ENCODE measurements around the gene RAB24.

RAB24 gene

DNA sequence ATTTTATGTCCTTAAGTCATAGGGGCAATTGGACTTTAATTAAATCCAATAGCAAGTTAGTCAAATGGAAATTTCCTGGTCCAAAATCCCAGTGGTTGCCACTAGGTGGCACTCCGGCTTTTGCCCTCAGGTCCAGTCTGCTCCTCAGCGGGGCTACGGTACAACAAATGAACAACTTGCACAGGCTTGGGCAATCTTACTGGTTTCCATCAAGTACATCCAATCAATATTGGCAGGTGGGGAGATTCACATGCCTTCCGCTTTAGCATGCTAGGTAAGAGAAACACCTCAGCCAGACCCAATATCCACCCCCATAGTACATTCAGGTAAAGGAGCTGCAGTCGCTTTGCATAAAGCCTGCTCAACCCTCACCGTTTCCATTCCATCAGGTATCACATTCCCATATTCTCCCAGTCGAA is 14.4 kb upstream of the RAB24 start:
- TF ChIP-seq FOXP2 (optimal IDR thresholded peaks at IDR 0.05; ENCODE audit: borderline replicate concordance, extremely low read depth, extremely low read length, insufficient read depth) (no peak), SIN3A (IDR thresholded peaks at IDR 0.05; ENCODE audit: borderline replicate concordance, insufficient read depth, low read length) (no peak), TAF1 (IDR thresholded peaks at IDR 0.05; ENCODE audit: borderline replicate concordance, insufficient read depth, low read length) (no peak), POLR2AphosphoS5 (IDR thresholded peaks at IDR 0.05; ENCODE audit: low read depth, low read length) (no peak), REST (IDR thresholded peaks at IDR 0.05; ENCODE audit: insufficient read depth in 1 of 2, low read depth in 2 of 2, low read length in 2 of 2) (no peak)

GRCh38 chr5:177316005-177316404 is 12.5 kb upstream of the RAB24 start:
- TF ChIP-seq POLR2AphosphoS5 (IDR thresholded peaks at IDR 0.05; ENCODE audit: low read depth, low read length) (no peak), REST (IDR thresholded peaks at IDR 0.05; ENCODE audit: insufficient read depth in 1 of 2, low read depth in 2 of 2, low read length in 2 of 2) (no peak), SIN3A (IDR thresholded peaks at IDR 0.05; ENCODE audit: borderline replicate concordance, insufficient read depth, low read length) (no peak), TAF1 (IDR thresholded peaks at IDR 0.05; ENCODE audit: borderline replicate concordance, insufficient read depth, low read length) (no peak), FOXP2 (optimal IDR thresholded peaks at IDR 0.05; ENCODE audit: borderline replicate concordance, extremely low read depth, extremely low read length, insufficient read depth) (no peak)

GRCh38 chr5:177315411-177315810 is 11.9 kb upstream of the RAB24 start:
- TF ChIP-seq POLR2AphosphoS5 (IDR thresholded peaks at IDR 0.05; ENCODE audit: low read depth, low read length) (no peak), TAF1 (IDR thresholded peaks at IDR 0.05; ENCODE audit: borderline replicate concordance, insufficient read depth, low read length) (no peak), REST (IDR thresholded peaks at IDR 0.05; ENCODE audit: insufficient read depth in 1 of 2, low read depth in 2 of 2, low read length in 2 of 2) (no peak), SIN3A (IDR thresholded peaks at IDR 0.05; ENCODE audit: borderline replicate concordance, insufficient read depth, low read length) (no peak), FOXP2 (optimal IDR thresholded peaks at IDR 0.05; ENCODE audit: borderline replicate concordance, extremely low read depth, extremely low read length, insufficient read depth) (no peak)

DNA sequence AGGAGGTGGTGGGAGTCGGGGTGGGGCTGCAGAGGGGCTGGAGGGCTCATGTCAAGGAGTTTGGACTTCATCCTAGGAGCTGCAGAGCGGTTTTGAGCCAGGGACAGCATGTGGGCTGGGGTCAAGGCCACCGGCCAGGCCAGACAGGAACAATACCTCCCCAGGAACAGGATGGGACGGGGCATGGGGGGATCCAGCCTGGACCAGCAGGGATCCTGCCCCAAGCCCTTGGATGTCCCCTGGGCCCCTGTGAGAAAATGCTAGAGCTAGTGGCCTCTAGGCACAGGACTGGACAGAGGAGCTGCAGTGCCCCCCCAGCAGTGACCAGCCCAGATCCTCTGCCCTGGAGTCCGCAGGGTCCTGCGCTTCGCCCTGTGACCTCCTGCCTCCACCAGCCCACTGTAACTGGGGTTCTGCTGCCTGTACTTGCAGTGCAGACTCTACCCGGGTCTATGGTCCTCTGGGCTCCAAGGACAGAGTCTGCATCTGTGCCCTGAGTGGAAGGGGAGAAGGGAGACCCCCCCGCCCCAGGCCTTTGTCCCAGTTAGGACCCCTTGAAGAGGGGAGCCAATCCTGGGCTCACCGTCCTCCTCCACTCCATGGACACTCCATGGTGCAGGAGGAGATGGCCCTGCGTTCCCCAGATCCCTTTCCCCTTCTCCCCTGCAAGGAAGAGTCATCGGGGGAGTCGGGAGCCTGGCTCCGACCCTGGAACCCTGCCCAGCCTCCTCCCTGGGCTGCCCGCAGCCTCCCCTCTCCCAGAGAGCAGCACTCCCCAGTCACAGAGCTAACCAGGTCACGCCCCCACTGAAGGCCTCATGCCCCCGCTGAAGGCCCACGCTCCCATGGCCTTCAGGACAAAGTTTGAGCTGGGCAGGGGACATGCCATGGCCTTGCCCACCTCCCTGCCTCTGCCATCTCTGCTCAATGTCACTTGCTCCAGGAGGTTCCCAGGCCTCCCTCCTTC is 11.1 kb upstream of the RAB24 start:
- TF ChIP-seq POLR2AphosphoS5 (IDR thresholded peaks at IDR 0.05; ENCODE audit: low read depth, low read length) (no peak), FOXP2 (optimal IDR thresholded peaks at IDR 0.05; ENCODE audit: borderline replicate concordance, extremely low read depth, extremely low read length, insufficient read depth) (no peak), REST (IDR thresholded peaks at IDR 0.05; ENCODE audit: insufficient read depth in 1 of 2, low read depth in 2 of 2, low read length in 2 of 2) (no peak), TAF1 (IDR thresholded peaks at IDR 0.05; ENCODE audit: borderline replicate concordance, insufficient read depth, low read length) (no peak), SIN3A (IDR thresholded peaks at IDR 0.05; ENCODE audit: borderline replicate concordance, insufficient read depth, low read length) (no peak)

Data from PFSK-1 (cell line).